ENCODE results near the gene REPS2.
"Not testable (repeated sequence)": the region's sequence is repeated elsewhere in the genome, so short reads cannot be mapped to it uniquely, and the experiment has no call there.

REPS2 gene

GRCh38 chrX:16946361-16946964, at the start of gene REPS2:
TSS of gene REPS2 (plus strand) at chrX:16946658. CDS start at chrX:16946862, 204 bp downstream.
- DNase-seq (ENCODE audit: low spot score) = peak; percentile 51

DNA sequence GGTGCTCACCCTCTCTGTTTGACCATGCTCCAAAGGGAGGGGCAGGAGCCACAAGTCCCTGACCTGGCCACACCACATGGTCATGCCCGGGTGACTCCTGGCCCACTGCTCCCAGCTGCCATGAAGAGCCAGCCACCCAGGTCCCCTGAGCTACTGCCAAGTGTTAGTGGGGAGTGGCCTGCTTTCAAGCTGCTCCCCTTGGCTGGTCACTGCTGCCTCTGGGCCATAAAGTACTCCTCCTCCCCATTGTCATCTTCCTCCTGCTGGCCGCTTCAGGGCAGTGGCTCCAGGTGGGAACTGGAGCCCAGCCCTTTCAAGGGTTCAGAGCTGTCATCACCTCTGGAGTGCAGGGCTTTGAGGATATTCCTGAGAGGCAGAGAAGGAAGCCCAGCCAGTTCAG, 49.0 kb upstream of the REPS2 start:
- DNase-seq (ENCODE audit: low spot score) = no peak

DNA sequence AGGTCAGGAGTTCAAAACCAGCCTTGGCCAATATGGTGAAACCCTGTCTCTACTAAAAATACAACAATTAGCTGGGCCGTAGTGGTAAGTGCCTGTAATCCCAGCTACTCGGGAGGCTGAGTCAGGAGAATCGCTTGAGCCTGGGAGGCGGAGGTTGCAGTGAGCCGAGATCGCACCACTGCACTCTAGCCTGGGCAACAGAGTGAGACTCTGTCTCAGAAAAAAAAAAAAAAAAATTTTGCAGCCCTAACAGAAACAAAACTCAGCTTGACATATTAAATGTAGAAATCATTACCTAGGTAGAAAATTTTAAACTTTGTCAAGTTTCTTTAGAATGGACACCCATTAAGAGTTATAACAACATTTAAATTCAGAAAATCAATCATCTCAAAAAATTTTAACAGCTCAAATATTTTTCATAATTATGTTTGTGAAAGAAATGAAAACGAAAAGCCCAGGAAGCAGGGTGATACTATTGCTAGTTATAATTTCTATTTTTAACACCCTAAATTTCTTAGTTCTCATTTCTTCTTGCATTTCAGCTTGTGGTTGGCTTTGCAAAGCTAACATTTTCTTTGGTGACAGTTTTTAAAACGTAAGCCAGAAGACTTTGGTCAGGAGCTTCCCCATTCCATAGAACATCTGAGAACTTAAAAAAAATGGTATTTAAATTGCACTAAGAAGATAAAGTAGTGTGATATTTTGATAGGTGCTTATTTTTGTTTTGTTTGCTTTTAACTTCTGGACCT, 43.0 kb upstream of the REPS2 start:
- DNase-seq (ENCODE audit: low spot score) = no peak

GRCh38 chrX:16910376-16910775, 36.1 kb upstream of the REPS2 start:
- DNase-seq (ENCODE audit: low spot score) = no peak

DNA sequence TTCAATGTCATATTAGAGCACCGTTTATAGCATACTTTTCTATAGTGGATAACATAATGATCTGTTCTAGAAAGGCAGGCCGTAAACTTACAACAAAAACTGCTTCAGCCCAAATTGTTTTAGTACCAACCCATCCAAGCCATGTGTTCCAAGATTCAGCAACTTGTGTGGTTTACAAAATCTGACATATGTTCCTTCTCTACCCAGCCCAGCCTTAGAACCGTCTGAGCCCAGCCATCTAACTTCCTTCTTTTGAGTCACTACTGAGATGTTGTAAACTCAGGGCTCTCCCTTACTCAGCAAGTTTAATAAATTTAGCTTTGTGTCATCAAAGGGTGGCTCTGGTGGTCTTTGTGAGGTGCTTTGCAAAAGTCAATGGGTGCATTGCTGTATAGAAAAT, 32.4 kb upstream of the REPS2 start:
- DNase-seq (ENCODE audit: low spot score) = no peak

DNA sequence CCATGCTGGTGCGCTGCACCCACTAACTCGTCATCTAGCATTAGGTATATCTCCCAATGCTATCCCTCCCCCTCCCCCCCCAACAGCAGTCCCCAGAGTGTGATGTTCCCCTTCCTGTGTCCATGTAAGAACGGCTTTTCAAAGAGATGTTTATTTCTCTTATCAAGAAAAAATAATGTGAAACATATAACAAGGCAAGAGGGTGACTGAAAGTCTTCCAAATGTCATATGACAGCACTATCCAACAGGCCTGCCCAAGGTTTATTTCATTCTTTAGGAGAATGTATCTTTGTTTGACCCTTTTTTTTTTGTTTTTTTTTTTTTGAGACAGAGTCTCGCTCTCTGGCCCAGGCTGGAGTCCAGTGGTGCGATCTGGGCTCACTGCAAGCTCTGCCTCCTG, 29.9 kb upstream of the REPS2 start:
- DNase-seq (ENCODE audit: low spot score) = no peak

DNA sequence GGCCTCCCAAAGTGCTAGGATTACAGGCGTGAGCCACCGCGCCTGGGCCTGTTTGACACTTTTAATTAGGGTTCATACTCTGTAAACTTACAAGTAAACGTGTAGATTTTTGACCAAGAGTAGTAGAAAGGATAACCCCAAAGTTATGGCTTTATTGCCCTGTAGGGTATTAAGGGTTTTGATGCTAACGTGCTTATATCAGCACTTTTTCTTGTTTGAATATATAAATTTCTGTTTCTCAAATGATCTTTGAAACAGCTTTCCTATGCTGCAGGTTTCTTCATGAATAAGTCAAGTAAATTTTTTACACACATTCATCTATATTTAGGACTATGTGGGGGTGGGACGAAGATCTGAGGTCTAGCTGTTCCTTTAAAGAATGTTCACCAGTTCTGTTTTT, 29.3 kb upstream of the REPS2 start:
- no peak for DNase-seq (ENCODE audit: low spot score)

GRCh38 chrX:16918979-16919378, 27.5 kb upstream of the REPS2 start:
- no peak for DNase-seq (ENCODE audit: low spot score)

GRCh38 chrX:16920075-16920474, 26.4 kb upstream of the REPS2 start:
- DNase-seq (ENCODE audit: low spot score) = no peak

DNA sequence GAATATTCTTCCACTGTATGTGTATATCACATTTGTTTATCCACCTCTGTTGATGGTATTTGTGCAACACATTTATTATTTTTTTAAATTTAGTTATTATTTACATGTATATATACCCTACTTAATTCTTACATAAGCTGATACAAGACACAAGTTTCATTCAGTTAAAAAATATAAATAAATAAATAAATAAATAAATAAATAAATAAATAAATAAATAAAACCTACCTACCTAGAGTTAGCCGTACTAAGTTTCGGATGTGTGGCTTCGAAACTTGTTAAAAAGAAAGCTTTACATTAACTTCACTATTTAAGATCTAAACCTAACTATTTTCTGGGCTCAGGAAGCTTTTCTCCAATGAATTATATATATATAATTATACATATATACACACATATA, 23.3 kb upstream of the REPS2 start:
- DNase-seq (ENCODE audit: low spot score) = no peak

GRCh38 chrX:16924631-16925480, 21.6 kb upstream of the REPS2 start:
- no peak for DNase-seq (ENCODE audit: low spot score)

GRCh38 chrX:16930392-16930791, 16.1 kb upstream of the REPS2 start:
- no peak for DNase-seq (ENCODE audit: low spot score)

GRCh38 chrX:16931371-16931770, 15.1 kb upstream of the REPS2 start:
- DNase-seq (ENCODE audit: low spot score) = no peak

- no peak for DNase-seq (ENCODE audit: low spot score)
These were observed 14.4 kb upstream of the REPS2 start for GRCh38 chrX:16931855-16932575.

DNA sequence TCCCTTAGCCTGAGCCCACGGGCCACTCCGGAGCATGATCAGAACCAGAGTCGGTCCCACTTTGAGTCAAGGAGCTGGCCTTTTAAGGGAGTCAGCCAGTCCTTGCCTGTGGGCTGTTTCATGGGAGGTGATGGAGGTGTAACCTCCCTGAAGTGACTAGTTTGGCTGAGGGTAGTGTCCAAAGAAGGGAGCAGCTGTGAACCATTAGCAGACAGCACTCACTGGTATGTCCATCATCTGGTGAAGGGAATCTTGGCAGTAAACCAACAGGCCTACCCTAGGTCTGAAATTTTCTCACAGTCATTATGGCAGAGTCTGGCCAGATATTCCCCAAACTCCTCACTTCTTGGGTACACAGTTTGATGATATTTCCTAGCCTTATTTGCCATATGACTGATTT, 12.3 kb upstream of the REPS2 start:
- DNase-seq (ENCODE audit: low spot score) = no peak

DNA sequence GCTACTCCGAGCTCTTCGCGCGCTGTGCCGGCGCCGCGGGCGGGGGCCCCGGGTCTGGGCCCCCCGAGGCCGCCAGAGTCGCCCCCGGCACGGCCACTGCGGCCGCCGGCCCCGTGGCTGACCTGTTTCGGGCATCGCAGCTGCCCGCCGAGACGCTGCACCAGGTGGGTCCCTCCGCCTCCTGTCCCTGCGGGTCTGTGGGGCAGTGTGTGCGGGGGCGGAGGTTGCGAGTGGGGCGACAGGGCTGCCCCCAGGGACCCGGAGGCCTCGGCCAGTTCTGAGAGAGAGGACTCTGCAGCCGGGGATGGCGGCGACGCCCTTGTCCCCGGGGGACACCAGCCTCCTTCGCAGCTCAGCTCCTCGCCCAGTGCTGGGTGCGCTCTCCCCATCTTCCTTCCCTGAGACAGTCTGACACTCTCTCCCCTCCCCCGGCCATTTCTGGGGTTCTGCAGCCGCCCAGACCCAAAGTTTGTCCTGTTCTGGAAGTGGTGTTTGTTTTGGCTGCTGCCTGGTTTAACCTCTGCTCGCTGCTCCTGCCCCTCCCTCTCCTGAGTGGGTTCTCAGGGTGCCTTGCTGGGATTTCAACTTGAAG, 609 bp downstream of the REPS2 start:
- no peak for DNase-seq (ENCODE audit: low spot score)

- no peak for DNase-seq (ENCODE audit: low spot score)
These were observed 4.0 kb downstream of the REPS2 start for GRCh38 chrX:16950423-16950822.

DNA sequence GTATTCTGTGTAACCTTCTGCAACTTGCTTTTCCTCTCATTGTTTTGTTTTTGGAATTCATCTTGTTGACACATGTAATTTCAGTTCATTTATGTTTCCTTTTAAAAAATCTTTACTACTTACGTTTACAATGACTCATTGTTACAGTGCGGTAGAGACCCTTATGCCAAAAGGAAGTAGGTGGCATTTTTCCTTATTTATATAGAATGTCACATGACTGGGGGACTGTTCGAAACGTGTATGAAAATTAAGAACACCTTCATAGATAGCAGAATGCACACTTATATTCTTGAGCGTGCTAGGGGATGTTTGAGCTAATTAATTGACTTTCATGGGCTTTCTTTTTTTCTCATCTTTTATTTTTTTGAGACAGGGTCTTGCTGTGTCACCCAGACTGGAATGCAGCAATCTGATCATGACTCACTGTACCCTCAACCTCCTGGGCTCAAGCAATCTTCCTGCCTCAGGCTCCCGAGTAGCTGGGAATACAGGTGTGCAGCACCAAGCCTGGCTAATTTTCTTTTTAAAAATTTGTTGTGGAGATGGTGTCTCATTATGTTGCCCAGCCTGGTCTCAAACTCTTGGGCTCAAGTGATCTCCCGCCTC, 7.3 kb downstream of the REPS2 start:
- DNase-seq (ENCODE audit: low spot score) = no peak

GRCh38 chrX:16957751-16958150, 11.3 kb downstream of the REPS2 start:
- no peak for DNase-seq (ENCODE audit: low spot score)

DNA sequence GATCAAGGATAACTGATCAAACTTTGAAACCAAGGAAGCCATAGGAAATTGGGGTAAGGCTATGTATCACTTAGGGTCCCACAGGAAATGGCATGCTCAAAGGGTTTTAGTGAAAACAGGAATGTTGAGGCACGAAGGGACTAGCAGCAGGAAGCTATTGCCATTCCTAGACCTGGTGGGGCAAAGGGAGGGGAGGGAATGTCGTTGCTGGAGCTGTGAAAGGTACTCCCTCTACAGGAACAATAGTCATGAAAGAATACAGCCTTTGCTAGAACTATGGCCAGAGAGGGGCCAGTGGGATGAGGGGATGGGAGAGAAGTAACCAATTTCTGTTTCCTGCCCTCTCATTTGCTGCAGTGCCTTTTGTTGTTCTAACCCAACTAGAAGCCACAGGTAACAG, 11.9 kb downstream of the REPS2 start:
- DNase-seq (ENCODE audit: low spot score) = no peak

DNA sequence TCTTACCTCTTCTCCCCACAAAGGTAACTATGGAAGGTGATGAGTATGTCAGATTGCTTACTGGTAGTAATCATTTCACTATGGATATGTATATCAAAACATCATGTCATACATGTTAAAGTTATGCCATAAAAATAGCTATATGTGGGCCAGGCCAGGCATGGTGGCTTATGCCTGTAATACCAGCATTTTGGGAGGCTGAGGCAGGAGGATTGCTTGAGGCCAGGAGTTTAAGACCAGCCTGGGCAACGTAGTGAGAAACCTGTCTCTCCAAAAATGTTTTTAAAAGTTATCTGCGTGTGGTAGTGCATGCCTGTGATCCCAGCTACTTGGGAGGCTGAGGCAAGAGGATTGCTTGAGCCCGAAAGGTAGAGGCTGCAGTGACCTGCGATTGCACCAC, 16.2 kb downstream of the REPS2 start:
- DNase-seq (ENCODE audit: low spot score) = not testable (repeated sequence)

DNA sequence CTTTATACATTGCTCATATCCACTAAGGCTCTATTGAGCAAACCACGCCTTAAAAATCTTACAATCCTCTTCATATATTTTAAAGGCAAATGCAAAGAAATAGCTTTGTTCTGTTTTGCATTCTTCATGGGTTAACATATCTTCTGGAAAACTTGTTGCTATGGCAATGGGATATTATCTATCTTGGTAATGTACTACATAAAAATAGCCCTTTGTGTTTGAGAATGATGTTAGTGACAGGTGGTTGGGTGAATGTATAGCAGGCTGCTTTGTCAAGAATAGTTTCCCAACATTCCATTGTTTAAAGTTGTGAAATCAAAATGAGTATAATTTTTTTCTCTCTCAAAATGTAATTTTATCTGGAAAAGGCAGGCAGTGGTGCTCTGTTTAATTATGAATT, 16.8 kb downstream of the REPS2 start:
- DNase-seq (ENCODE audit: low spot score) = no peak

All from RKO (cell line).